ENCODE measurements around the gene ANKRD22.

GRCh38 chr10:88781206-88781605 is 70.4 kb downstream of the ANKRD22 start:
- TF ChIP-seq GATA2 (CRISPR knock-in tag; IDR thresholded peaks at IDR 0.05) (no peak), EP300 (IDR thresholded peaks at IDR 0.05; ENCODE audit: borderline replicate concordance in 1 of 2, low read depth in 1 of 2, low read length in 1 of 2) (no peak), CTCF (IDR thresholded peaks at IDR 0.05) (no peak), MAX (IDR thresholded peaks at IDR 0.05; ENCODE audit: low read depth) (no peak), NRF1 (IDR thresholded peaks at IDR 0.05; ENCODE audit: low read depth, low read length) (no peak), ELF1 (IDR thresholded peaks at IDR 0.05) (no peak), YY1 (IDR thresholded peaks at IDR 0.05; ENCODE audit: low read depth) (no peak), POLR2AphosphoS5 (IDR thresholded peaks at IDR 0.05; ENCODE audit: low read depth, low read length) (no peak), RAD21 (IDR thresholded peaks at IDR 0.05; ENCODE audit: low read length) (no peak), FOXM1 (IDR thresholded peaks at IDR 0.05; ENCODE audit: low read depth) (no peak), MEF2A (IDR thresholded peaks at IDR 0.05; ENCODE audit: borderline replicate concordance, low read depth) (no peak), TAF1 (IDR thresholded peaks at IDR 0.05; ENCODE audit: borderline replicate concordance, low read depth, low read length) (no peak), CHD2 (IDR thresholded peaks at IDR 0.05; ENCODE audit: low read length, partially characterized antibody) (no peak)

All from SK-N-SH (cell line).